Measurements from ENCODE around the gene ZNF71.

Gene ZNF71

DNA sequence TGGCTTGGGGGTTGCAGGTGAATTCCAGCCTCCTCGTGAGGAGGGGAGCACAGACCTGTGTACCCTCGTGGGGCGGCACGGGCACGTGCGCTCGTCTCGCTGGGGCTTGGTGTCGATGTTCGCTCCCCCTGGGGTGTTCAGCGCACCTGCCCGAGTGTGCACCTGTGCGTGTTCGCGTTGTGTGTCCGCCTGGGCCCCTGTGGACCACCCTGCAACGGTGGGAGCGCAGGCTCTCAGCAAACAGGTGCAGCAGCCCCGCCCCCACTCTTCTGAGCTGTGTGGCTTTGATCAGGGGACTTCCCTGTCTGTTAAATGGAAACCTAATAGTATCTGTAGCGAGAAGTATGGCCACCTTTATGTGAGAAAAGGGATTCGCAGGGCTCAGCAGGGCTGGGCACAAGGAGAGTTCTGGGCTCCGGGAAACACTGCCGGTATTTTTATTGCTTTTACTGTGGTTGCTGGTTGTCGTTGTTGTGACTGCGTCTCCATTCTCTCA is 48.4 kb downstream of the ZNF71 start:
- no peak for TF ChIP-seq GATA3 (IDR thresholded peaks at IDR 0.05; ENCODE audit: low read depth, low read length)
- TF ChIP-seq GATA2 (IDR thresholded peaks at IDR 0.05; ENCODE audit: low read depth, low read length): no peak

DNA sequence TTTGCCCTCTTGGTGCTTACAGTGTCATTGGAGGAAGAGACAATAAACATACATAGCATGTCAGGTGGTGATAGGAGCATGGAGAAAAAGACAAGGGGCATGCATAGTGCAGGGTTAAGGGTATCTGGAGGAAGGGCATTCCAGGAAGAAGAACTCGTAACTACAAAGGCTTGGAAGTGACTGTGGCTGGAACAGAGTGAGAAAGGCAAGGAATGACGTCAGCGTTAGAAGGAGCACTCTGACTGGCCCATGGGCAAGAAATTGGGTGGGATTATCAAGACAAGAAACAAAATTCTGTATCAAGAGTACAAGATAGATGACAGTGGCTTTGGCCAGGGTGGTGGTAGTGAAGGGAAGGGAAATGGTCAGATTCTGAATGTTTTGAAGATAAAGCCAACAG is 59.0 kb downstream of the ZNF71 start:
- no peak for TF ChIP-seq GATA3 (IDR thresholded peaks at IDR 0.05; ENCODE audit: low read depth, low read length)
- TF ChIP-seq GATA2 (IDR thresholded peaks at IDR 0.05; ENCODE audit: low read depth, low read length): no peak

DNA sequence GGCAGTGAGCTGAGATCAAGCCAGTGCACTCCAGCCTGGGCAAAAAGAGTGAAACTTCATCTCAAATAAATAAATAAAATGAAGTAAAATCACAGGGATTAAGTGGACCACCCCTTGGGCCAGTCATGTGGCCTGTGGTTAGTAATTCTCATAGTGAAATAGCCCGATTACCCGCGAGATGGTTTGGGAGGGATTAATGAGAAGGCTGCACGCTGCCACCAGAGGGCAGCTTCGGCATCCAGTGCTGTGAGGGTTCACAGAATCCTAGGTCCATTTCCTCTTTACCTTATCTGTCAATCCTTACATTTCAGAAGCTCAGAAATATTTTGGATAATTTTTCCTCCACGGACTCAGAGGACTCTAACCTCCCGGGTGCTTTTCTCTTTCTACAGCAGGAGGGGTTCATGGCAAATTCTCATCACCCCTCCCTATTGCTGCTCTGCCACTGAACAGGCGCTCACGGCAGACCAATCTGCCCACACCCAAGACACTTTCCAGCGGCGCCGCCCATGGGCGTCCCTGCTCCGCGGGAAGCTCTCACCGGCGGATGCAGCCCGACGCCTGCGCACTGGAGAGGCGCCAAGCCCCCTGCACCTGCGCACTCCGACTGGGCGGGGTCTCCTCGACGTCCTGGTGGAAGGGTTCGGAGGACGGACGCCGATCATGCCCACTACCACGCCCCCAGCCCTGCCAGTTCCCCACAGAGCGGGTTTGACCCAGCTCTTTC is 65.4 kb downstream of the ZNF71 start:
- TF ChIP-seq GATA3 (IDR thresholded peaks at IDR 0.05; ENCODE audit: low read depth, low read length) (no peak), GATA2 (IDR thresholded peaks at IDR 0.05; ENCODE audit: low read depth, low read length) (no peak)

DNA sequence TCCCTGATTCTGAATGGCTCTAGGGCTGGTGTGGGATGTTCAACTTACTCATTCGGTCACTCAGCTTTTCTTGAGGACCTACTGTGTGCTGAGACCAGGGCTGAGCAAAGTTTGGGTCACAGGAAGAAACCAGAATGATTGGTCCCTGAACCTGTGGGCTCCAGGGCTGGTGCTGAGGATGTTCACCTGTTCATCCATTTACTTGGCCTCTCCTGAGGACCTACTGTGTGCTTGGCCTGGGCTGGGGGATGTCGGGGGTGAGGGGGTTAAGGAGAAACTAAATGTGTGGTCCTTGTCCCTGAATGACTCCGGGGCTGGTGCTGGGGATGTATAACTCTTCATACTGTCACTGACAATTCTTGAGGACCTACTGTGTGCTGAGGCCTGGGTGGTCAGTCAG is 66.1 kb downstream of the ZNF71 start:
- no peak for TF ChIP-seq GATA2 (IDR thresholded peaks at IDR 0.05; ENCODE audit: low read depth, low read length)
- no peak for TF ChIP-seq GATA3 (IDR thresholded peaks at IDR 0.05; ENCODE audit: low read depth, low read length)

DNA sequence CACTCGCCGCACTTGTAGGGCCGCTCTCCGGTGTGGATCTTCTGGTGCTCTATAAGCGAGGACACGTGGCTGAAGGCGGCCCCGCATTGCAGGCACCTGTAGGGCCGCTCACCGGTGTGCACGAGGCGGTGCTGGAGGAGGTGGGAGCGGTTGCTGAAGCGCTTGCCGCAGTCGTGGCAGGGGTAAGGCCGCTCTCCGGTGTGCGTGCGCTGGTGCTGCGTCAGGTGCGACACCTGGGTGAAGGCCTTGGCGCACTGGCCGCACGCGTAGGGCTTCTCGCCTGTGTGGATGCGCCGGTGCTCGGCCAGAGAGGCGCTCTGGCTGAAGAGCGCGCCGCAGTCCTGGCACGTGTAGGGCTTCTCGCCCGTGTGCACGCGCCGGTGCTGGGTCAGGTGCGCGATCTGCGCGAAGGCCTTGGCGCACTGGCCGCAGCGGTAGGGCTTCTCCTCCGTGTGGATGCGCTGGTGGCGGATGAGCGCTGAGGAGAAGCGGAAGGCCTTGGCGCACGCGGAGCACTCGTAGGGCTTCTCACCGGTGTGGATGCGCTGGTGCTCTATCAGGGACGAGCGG is 68.9 kb downstream of the ZNF71 start:
- TF ChIP-seq GATA3 (IDR thresholded peaks at IDR 0.05; ENCODE audit: low read depth, low read length) (no peak), GATA2 (IDR thresholded peaks at IDR 0.05; ENCODE audit: low read depth, low read length) (no peak)

DNA sequence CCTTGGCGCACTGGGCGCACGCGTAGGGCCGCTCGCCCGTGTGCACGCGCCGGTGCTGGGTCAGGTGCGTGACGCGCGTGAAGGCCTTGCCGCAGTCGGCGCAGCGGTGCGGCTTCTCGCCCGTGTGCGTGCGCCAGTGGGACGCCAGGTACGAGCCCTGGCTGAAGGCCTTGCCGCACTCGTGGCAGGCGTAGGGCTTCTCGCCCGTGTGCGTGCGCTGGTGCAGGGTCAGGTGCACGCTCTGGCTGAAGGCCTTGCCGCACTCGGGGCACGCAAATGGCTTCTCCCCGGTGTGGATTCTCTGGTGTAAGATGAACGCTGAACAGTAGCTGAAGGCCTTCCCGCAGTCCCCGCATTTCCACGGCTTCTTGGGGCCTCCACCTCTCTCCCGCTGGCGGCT is 69.4 kb downstream of the ZNF71 start:
- no peak for TF ChIP-seq GATA2 (IDR thresholded peaks at IDR 0.05; ENCODE audit: low read depth, low read length)
- no peak for TF ChIP-seq GATA3 (IDR thresholded peaks at IDR 0.05; ENCODE audit: low read depth, low read length)

DNA sequence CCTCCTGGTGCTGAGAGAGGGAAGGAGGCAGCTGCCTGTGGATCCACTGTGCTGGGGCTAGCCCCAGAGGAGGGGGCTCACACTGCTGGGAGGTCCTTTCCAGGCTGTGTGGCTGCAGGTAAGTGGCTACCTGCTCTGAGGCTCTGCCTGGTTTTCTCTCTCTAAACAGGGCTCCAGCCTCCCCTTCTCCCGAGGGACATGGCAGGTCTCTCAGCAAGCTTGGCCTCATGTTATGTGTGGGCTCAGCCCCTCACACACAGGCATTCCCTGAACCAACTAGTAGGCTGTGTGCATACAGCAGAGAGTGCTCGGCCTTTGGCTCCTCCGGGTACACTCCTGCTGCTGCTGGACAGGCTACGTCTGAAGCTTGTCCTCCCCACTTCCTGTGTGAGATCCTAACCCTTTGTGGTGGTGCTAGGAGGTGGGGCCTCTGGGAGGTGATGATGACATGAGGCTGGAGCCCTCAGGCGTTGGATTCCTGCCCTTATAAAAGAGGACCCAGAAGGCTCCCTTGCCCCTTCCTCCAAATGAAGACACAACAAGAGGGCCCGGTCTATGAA is 72.3 kb downstream of the ZNF71 start:
- TF ChIP-seq GATA3 (IDR thresholded peaks at IDR 0.05; ENCODE audit: low read depth, low read length) (no peak), GATA2 (IDR thresholded peaks at IDR 0.05; ENCODE audit: low read depth, low read length) (no peak)

DNA sequence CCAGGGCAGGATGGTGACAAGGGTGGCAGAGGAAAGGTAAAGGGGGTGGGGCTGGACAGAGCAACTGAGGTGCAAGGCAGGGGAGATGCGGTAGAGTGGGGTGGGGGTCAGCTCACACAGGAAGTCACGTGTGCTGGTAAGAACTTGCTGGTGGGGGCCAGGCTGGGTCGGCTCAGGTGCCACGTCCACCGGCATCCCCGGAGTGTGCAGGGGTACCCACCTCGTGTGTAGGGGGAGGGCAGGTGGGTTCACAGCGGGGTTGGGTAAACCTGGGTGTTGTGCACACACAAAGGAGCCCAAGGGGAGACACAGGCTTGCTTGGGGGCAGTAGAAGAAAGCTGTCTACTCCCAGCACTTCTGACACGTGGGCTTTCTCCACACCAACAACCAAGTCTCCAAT is 73.6 kb downstream of the ZNF71 start:
- TF ChIP-seq GATA2 (IDR thresholded peaks at IDR 0.05; ENCODE audit: low read depth, low read length): no peak

DNA sequence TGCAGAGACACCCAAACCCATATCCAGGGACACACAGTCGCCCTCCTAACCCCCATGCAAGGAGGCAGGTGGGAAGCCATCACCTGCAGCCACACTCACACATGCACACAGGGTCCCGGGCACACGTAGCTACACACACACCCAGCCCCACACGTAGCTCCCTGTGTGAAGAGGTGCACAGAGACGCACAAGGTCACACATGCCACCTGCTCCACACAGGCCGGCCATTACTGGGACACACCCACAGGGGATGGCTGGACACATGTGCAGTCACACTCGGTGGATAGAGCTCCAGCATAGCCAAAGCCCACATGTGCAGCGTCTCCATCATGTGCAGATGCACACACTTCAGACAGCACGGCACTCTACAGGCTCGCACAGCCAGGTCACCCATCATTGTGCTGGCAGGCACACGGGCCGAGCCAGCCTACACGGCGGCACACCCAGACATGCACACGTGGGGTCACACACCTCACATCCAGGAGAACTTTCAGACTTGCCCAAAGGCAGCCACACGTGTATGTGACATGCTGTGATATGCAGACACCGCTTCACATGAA is 75.4 kb downstream of the ZNF71 start:
- TF ChIP-seq GATA2 (IDR thresholded peaks at IDR 0.05; ENCODE audit: low read depth, low read length) (no peak), GATA3 (IDR thresholded peaks at IDR 0.05; ENCODE audit: low read depth, low read length) (no peak)

DNA sequence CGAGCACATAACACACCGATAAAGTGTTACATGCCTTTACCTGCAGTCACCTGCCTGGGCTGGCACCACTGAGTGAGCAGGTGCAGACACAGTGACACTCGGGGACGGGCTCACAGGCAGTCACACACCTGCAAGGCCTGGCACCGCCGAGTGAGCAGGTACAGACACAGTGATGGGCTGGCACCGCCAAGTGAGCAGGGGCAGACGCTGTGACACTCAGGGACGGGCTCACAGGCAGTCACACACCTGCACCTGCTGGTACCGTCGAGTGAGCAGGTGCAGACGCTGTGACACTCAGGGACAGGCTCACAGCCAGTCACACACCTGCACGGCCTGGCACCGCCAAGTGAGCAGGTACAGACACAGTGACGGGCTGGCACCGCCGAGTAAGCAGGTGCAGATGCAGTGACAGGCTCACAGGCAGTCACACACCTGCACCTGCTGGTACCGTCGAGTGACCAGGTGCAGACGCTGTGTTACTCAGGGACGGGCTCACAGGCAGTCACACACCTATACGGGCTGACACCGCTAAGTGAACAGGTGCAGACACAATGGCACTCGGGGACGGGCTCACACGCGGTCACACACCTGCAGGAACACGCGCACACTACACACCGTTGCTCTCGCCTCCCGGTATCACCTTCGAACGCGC is 76.0 kb downstream of the ZNF71 start:
- TF ChIP-seq GATA2 (IDR thresholded peaks at IDR 0.05; ENCODE audit: low read depth, low read length) (no peak), GATA3 (IDR thresholded peaks at IDR 0.05; ENCODE audit: low read depth, low read length) (no peak)

DNA sequence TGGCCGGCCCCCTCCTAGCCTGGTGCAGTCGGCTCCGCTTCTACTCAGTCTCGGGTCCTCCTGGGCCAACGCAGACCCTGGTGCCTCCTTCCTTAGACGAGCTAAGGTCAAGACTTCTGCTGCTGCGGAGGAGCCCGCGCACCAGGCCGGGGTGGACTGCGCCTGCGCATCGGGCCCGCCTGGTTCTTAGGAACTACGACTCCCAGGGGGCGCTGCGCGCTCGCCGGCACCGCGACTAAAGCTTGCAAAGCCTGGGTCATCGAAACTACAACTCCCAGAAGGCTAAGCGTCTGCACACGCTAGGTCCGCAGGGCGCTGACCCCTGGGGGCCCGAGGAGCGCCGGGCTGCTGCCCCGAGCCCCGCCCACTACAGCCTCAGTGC is 76.5 kb downstream of the ZNF71 start, which contains the start of gene ZNF835:
TSS of gene ZNF835 (minus strand) at position 145 of the 382 bp plus-strand sequence. CDS start 6,559 bp downstream, outside the sequence.
- TF ChIP-seq GATA3 (IDR thresholded peaks at IDR 0.05; ENCODE audit: low read depth, low read length) (no peak), GATA2 (IDR thresholded peaks at IDR 0.05; ENCODE audit: low read depth, low read length) (no peak)
